HL-60 (cell line): Measurements from ENCODE around the gene EBF3.
A peak's percentile ranks its signal among the peaks of the same experiment; 100 is the strongest.

Source experiments
- DNase-seq, 2 experiments: peaks; one replicate each; pipeline ENCODE4 v3.0.0-alpha.2; 2010 to 2020; ENCODE audit warnings: low read depth in 1 of 2, low spot score in 1 of 2
- H3K27ac ChIP-seq: fragments of 250-450 bp; sonication (Bioruptor Pico); replicated peaks from 2 replicates; pipeline ENCODE4 v1.5.1; 2020; ENCODE audit warnings: mild to moderate bottlenecking, moderate library complexity
- H3K27me3 ChIP-seq: fragments of 250-450 bp; sonication (Bioruptor Pico); 2 replicates; pipeline ENCODE4 v1.5.1; 2021; ENCODE audit warnings: mild to moderate bottlenecking, moderate library complexity; ENCODE audit not compliant: insufficient read depth, poor library complexity, severe bottlenecking
- H3K4me3 ChIP-seq: replicated peaks from 2 replicates; pipeline ENCODE4 v1.5.1; 2011; ENCODE audit warnings: mild to moderate bottlenecking, control low read depth, low read length; ENCODE audit not compliant: insufficient read depth
- GABPA ChIP-seq: IDR thresholded peaks from 2 replicates; pipeline ENCODE4 v1.6.1; 2012; ENCODE audit warnings: low read depth
- POLR2AphosphoS5 ChIP-seq: IDR thresholded peaks from 2 replicates; pipeline ENCODE4 v1.6.1; 2012; ENCODE audit warnings: low read depth
- SPI1 ChIP-seq: IDR thresholded peaks from 2 replicates; pipeline ENCODE4 v1.6.1; 2012; ENCODE audit warnings: low read depth, mild to moderate bottlenecking, borderline replicate concordance
- TF ChIP-seq, protein P1 (sequence below): IDR thresholded peaks from one replicate; pipeline ENCODE4 v1.5.1; 2011; ENCODE audit warnings: low read length, control low read depth, inconsistent platforms; ENCODE audit not compliant: insufficient read depth
- TF ChIP-seq, protein P2 (sequence below): IDR thresholded peaks from 2 replicates; pipeline ENCODE4 v1.6.1; 2012; ENCODE audit warnings: low read depth; ENCODE audit not compliant: insufficient replicate concordance

The EBF3 gene

DNA sequence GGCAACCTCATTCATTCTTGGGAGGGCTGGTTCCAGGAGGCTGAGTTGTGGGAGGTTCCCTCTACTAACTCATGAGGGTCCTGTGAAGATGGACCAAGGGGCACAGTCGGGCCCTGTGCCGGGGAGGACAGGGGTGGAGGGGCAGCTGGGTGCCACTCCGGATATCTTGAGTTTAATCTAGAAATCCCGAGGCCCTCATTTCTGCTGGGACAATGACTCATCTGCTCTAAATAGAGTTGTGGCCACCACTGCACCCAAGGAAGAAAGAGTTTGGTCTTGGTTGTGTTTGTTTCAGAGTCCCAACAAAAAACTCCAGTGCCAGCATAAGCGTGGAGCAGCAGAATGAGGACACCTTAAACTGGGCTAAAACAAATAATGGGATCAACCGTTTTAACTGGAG is 82.4 kb downstream of the EBF3 start:
- Histone ChIP-seq H3K4me3 (no peak overlapping the region), H3K27ac (peak overlapping the region; percentile 35), H3K27me3 (no peaks in the 10 kb centered on the region)
- no peak for TF ChIP-seq SPI1
- TF ChIP-seq, protein P1, sequence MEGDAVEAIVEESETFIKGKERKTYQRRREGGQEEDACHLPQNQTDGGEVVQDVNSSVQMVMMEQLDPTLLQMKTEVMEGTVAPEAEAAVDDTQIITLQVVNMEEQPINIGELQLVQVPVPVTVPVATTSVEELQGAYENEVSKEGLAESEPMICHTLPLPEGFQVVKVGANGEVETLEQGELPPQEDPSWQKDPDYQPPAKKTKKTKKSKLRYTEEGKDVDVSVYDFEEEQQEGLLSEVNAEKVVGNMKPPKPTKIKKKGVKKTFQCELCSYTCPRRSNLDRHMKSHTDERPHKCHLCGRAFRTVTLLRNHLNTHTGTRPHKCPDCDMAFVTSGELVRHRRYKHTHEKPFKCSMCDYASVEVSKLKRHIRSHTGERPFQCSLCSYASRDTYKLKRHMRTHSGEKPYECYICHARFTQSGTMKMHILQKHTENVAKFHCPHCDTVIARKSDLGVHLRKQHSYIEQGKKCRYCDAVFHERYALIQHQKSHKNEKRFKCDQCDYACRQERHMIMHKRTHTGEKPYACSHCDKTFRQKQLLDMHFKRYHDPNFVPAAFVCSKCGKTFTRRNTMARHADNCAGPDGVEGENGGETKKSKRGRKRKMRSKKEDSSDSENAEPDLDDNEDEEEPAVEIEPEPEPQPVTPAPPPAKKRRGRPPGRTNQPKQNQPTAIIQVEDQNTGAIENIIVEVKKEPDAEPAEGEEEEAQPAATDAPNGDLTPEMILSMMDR: no peak
- TF ChIP-seq POLR2AphosphoS5: no peak
- TF ChIP-seq, protein P2, sequence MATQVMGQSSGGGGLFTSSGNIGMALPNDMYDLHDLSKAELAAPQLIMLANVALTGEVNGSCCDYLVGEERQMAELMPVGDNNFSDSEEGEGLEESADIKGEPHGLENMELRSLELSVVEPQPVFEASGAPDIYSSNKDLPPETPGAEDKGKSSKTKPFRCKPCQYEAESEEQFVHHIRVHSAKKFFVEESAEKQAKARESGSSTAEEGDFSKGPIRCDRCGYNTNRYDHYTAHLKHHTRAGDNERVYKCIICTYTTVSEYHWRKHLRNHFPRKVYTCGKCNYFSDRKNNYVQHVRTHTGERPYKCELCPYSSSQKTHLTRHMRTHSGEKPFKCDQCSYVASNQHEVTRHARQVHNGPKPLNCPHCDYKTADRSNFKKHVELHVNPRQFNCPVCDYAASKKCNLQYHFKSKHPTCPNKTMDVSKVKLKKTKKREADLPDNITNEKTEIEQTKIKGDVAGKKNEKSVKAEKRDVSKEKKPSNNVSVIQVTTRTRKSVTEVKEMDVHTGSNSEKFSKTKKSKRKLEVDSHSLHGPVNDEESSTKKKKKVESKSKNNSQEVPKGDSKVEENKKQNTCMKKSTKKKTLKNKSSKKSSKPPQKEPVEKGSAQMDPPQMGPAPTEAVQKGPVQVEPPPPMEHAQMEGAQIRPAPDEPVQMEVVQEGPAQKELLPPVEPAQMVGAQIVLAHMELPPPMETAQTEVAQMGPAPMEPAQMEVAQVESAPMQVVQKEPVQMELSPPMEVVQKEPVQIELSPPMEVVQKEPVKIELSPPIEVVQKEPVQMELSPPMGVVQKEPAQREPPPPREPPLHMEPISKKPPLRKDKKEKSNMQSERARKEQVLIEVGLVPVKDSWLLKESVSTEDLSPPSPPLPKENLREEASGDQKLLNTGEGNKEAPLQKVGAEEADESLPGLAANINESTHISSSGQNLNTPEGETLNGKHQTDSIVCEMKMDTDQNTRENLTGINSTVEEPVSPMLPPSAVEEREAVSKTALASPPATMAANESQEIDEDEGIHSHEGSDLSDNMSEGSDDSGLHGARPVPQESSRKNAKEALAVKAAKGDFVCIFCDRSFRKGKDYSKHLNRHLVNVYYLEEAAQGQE: no peak
- no peak for TF ChIP-seq GABPA
- DNase-seq: no peak

DNA sequence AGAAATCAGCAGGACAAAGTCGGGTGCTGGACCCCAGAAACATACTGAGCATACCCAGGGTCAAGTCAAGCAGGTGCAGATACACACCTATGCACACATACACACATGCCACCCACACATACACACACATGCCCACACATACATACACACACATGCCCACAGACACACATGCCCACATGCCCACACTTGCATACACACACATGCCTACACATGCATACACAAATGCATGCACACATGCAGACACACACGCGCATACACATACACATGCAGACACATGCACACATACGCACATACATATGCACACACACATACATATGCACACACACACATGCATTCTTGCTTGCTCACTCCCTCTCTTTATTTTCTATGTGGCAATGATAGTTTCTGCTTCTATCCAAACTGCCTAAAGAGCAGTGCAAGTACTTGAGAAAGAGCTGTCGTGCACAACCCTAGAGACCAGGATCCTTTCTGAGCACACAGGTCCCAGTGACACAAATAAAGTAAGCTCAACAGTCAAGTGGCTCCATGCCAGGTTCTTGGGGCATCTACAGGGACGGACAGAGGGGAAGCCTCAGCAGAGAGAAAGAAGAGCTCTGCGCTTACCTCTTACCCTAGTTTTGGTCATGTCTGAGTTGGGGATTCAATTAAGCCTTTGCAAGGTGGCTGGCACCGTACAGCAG is 83.7 kb downstream of the EBF3 start:
- no peak overlapping the region for H3K27ac ChIP-seq
- TF ChIP-seq, protein P1: no peak
- no peak for TF ChIP-seq SPI1
- no peak for TF ChIP-seq POLR2AphosphoS5
- TF ChIP-seq, protein P2: no peak
- no peak for TF ChIP-seq GABPA
- H3K27me3 ChIP-seq: no peaks in the 10 kb centered on the region
- DNase-seq: peak in 1 of 2 experiments; percentile 28
- H3K4me3 ChIP-seq: no peak overlapping the region

DNA sequence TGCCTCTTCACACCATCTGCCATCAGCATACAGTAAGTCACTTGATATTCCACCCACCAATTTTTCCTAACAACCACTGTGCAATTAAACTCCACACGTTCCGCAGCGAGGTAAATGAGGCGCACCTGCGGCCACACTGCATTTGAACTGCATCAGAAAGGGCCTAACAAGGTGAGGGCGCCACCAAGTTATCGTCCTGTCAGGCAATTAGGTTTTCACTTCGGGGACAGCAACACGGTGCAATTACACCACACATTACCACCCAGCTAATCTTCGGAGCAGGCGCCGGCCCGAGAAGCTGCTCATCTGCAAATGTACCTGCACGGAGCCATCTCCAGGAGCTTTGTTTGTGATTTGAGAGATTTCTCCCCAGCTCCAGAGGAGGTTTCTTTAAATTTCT is 84.4 kb downstream of the EBF3 start:
- Histone ChIP-seq H3K27me3 (no peaks in the 10 kb centered on the region), H3K4me3 (no peak overlapping the region), H3K27ac (no peak overlapping the region)
- no peak for DNase-seq
- TF ChIP-seq, protein P2: no peak
- TF ChIP-seq, protein P1: no peak
- no peak for TF ChIP-seq POLR2AphosphoS5
